HepG2 (cell line): ENCODE measurements around the gene STK11. TPM values are rescaled to one million over a fixed set of nuclear protein-coding genes. Genes with fewer than 3 reads are reported as not detected.

ENCODE experiments used
- CC2D1A ChIP-seq: sonication (generic); formaldehyde crosslinking; IDR thresholded peaks from 2 replicates; pipeline ENCODE4 v1.8.1; 2023; ENCODE audit warnings: mild to moderate bottlenecking, missing genetic modification reagents
- ERF ChIP-seq: IDR thresholded peaks from 2 replicates; pipeline ENCODE4 v1.6.1; 2018; ENCODE audit warnings: missing biosample characterization, missing genetic modification reagents
- ESRRA ChIP-seq: sonication (generic); formaldehyde crosslinking; IDR thresholded peaks from 2 replicates; pipeline ENCODE4 v1.5.1; 2020; ENCODE audit warnings: mild to moderate bottlenecking, low read depth, missing genetic modification reagents
- FOXC1 ChIP-seq: sonication (generic); formaldehyde crosslinking; IDR thresholded peaks from 2 replicates; pipeline ENCODE4 v1.8.0; 2022; ENCODE audit warnings: mild to moderate bottlenecking, missing genetic modification reagents, borderline replicate concordance
- NFE2L1 ChIP-seq: sonication (generic); formaldehyde crosslinking; IDR thresholded peaks from 2 replicates; pipeline ENCODE4 v1.4.0; 2020; ENCODE audit warnings: missing genetic modification reagents, mild to moderate bottlenecking, borderline replicate concordance
- NFIC ChIP-seq: IDR thresholded peaks from 2 replicates; pipeline ENCODE4 v1.6.1; 2012; ENCODE audit warnings: mild to moderate bottlenecking, low read length, inconsistent platforms
- SKI ChIP-seq: fragments of 450-650 bp; IDR thresholded peaks from one replicate; pipeline ENCODE4 v1.6.1; 2018; ENCODE audit warnings: mild to moderate bottlenecking; ENCODE audit not compliant: partially characterized antibody
- TCF7 ChIP-seq: sonication (generic); IDR thresholded peaks from 2 replicates; pipeline ENCODE4 v1.6.1; 2016; ENCODE audit warnings: antibody characterized with exemption, low read depth
- ZNF567 ChIP-seq: sonication (generic); formaldehyde crosslinking; IDR thresholded peaks from 2 replicates; pipeline ENCODE4 v1.8.1; 2023; ENCODE audit warnings: mild to moderate bottlenecking, missing genetic modification reagents, borderline replicate concordance
- ZNF746 ChIP-seq: sonication (generic); formaldehyde crosslinking; IDR thresholded peaks from 2 replicates; pipeline ENCODE4 v1.8.0; 2022; ENCODE audit warnings: mild to moderate bottlenecking, missing genetic modification reagents
- ZNF768 ChIP-seq: sonication (generic); formaldehyde crosslinking; IDR thresholded peaks from 2 replicates; pipeline ENCODE4 v1.4.0; 2020; ENCODE audit warnings: missing genetic modification reagents
- ZNF83 ChIP-seq: sonication (generic); formaldehyde crosslinking; IDR thresholded peaks from 2 replicates; pipeline ENCODE4 v1.4.0; 2020; ENCODE audit warnings: missing genetic modification reagents, mild to moderate bottlenecking, borderline replicate concordance
- polyA plus RNA-seq, 8 experiments: library from polyadenylated mRNA; depleted of rRNA in 3 of 8; stranded (reverse) in 7 of 8; unstranded in 1 of 8; fragments of >200 nt; fragmentation: Illumina TruSeq in 4 of 8; extraction: Trizol in 4 of 8; gene quantifications; 2 replicates each; pipeline versions ENCODE4 v1.2.1 to v1.2.3, GENCODE V29; 2011 to 2016; ENCODE audit warnings: low read depth in 4 of 8, missing spikeins in 1 of 8, mixed read lengths in 1 of 8; ENCODE audit not compliant: insufficient read depth in 1 of 8
- total RNA-seq, 5 experiments: library from RNA; depleted of rRNA; stranded (reverse); fragments of >200 nt; fragmentation: Illumina TruSeq; extraction: Trizol; gene quantifications; 2 replicates each; pipeline ENCODE4 v1.2.3, GENCODE V29; 2016; ENCODE audit warnings: low read depth in 1 of 5
- TF ChIP-seq, protein P1 (sequence below): IDR thresholded peaks from 2 replicates; pipeline ENCODE4 v1.6.1; 2018; ENCODE audit warnings: missing genetic modification reagents
- TF ChIP-seq, protein P2 (sequence below): sonication (generic); formaldehyde crosslinking; conservative IDR thresholded peaks from 2 replicates; pipeline ENCODE4 v1.4.0; 2020; ENCODE audit warnings: mild to moderate bottlenecking, missing genetic modification reagents, moderate library complexity
- TF ChIP-seq, protein P3 (sequence below): sonication (generic); formaldehyde crosslinking; IDR thresholded peaks from 2 replicates; pipeline ENCODE4 v1.5.1; 2020; ENCODE audit warnings: missing genetic modification reagents, mild to moderate bottlenecking, borderline replicate concordance
- TF ChIP-seq, protein P4 (sequence below): sonication (generic); formaldehyde crosslinking; IDR thresholded peaks from 2 replicates; pipeline ENCODE4 v1.4.0; 2020; ENCODE audit warnings: mild to moderate bottlenecking, missing genetic modification reagents

STK11 gene
- total and polyA plus RNA-seq, 2 of the 13 experiments (the other 11 are each of a cell fraction or from before 2014, with no cell fraction given), result 27.5 to 43.6 TPM

DNA sequence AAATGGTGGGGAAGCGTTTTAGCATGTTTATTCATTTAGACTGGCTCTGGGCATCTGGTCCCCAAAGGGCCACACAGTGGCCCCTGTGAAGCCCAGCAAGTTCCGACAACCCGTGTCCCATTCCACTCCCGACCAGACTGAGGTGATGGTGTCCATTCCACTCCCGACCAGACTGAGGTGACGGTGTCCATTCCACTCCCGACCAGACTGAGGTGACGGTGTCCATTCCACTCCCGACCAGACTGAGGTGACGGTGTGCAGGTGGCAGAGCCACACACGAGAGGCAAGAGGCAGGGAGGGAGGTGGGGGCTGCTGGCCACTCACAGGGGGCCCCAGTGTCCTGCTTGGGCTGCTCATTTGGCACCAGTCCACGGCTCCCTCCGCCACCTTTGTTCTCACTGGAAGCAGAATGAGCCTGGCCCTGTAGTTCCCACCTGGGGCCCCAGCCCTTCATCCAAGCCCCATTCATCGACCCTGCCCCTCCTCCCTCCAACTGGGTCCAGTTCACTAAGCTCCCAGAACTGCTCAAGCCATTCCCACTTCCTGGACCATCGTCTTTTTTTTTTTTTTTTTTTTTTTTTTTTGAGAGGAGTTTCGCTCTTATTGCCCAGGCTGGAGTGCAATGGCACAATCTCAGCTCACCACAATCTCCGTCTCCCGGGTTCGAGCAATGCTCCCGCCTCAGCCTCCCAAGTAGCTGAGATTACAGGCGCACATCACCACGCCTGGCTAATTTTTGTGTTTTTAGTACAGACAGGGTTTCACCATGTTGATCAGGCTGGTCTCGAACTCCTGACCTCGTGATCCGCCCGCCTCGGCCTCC lies 40.9 kb downstream of the STK11 start (continued):
- TF ChIP-seq ZNF746 (peak; percentile 63; the same call in 1 of the 2 replicates), ESRRA (peak; percentile 67), ZNF768 (CRISPR knock-in tag) (0 out of 2 replicates have a peak, but pooled peaks have one; percentile 7), ZNF567 (0 out of 2 replicates have a peak, but pooled peaks have one; percentile 62), FOXC1 (CRISPR knock-in tag) (peak; percentile 64; the same call in 1 of the 2 replicates), ERF (peak; percentile 17; the same call in 1 of the 2 replicates), ZNF83 (CRISPR knock-in tag) (peak; percentile 17; the same call in 1 of the 2 replicates), TCF7 (peak; percentile 16; the same call in 1 of the 2 replicates), CC2D1A (0 out of 2 replicates have a peak, but pooled peaks have one; percentile 47), NFE2L1 (CRISPR knock-in tag) (0 out of 2 replicates have a peak, but pooled peaks have one; percentile 24), SKI (peak; percentile 10), NFIC (peak; percentile 64; the same call in 1 of the 2 replicates)
- TF ChIP-seq, protein P1, sequence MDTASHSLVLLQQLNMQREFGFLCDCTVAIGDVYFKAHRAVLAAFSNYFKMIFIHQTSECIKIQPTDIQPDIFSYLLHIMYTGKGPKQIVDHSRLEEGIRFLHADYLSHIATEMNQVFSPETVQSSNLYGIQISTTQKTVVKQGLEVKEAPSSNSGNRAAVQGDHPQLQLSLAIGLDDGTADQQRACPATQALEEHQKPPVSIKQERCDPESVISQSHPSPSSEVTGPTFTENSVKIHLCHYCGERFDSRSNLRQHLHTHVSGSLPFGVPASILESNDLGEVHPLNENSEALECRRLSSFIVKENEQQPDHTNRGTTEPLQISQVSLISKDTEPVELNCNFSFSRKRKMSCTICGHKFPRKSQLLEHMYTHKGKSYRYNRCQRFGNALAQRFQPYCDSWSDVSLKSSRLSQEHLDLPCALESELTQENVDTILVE (CRISPR knock-in tag), result peak; percentile 57; the same call in 1 of the 2 replicates
- TF ChIP-seq, protein P2, sequence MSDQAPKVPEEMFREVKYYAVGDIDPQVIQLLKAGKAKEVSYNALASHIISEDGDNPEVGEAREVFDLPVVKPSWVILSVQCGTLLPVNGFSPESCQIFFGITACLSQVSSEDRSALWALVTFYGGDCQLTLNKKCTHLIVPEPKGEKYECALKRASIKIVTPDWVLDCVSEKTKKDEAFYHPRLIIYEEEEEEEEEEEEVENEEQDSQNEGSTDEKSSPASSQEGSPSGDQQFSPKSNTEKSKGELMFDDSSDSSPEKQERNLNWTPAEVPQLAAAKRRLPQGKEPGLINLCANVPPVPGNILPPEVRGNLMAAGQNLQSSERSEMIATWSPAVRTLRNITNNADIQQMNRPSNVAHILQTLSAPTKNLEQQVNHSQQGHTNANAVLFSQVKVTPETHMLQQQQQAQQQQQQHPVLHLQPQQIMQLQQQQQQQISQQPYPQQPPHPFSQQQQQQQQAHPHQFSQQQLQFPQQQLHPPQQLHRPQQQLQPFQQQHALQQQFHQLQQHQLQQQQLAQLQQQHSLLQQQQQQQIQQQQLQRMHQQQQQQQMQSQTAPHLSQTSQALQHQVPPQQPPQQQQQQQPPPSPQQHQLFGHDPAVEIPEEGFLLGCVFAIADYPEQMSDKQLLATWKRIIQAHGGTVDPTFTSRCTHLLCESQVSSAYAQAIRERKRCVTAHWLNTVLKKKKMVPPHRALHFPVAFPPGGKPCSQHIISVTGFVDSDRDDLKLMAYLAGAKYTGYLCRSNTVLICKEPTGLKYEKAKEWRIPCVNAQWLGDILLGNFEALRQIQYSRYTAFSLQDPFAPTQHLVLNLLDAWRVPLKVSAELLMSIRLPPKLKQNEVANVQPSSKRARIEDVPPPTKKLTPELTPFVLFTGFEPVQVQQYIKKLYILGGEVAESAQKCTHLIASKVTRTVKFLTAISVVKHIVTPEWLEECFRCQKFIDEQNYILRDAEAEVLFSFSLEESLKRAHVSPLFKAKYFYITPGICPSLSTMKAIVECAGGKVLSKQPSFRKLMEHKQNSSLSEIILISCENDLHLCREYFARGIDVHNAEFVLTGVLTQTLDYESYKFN (CRISPR knock-in tag), result peak; percentile 86
- TF ChIP-seq, protein P3, sequence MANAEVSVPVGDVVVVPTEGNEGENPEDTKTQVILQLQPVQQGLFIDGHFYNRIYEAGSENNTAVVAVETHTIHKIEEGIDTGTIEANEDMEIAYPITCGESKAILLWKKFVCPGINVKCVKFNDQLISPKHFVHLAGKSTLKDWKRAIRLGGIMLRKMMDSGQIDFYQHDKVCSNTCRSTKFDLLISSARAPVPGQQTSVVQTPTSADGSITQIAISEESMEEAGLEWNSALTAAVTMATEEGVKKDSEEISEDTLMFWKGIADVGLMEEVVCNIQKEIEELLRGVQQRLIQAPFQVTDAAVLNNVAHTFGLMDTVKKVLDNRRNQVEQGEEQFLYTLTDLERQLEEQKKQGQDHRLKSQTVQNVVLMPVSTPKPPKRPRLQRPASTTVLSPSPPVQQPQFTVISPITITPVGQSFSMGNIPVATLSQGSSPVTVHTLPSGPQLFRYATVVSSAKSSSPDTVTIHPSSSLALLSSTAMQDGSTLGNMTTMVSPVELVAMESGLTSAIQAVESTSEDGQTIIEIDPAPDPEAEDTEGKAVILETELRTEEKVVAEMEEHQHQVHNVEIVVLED (CRISPR knock-in tag), result peak; percentile 19; the same call in 1 of the 2 replicates
- TF ChIP-seq, protein P4, sequence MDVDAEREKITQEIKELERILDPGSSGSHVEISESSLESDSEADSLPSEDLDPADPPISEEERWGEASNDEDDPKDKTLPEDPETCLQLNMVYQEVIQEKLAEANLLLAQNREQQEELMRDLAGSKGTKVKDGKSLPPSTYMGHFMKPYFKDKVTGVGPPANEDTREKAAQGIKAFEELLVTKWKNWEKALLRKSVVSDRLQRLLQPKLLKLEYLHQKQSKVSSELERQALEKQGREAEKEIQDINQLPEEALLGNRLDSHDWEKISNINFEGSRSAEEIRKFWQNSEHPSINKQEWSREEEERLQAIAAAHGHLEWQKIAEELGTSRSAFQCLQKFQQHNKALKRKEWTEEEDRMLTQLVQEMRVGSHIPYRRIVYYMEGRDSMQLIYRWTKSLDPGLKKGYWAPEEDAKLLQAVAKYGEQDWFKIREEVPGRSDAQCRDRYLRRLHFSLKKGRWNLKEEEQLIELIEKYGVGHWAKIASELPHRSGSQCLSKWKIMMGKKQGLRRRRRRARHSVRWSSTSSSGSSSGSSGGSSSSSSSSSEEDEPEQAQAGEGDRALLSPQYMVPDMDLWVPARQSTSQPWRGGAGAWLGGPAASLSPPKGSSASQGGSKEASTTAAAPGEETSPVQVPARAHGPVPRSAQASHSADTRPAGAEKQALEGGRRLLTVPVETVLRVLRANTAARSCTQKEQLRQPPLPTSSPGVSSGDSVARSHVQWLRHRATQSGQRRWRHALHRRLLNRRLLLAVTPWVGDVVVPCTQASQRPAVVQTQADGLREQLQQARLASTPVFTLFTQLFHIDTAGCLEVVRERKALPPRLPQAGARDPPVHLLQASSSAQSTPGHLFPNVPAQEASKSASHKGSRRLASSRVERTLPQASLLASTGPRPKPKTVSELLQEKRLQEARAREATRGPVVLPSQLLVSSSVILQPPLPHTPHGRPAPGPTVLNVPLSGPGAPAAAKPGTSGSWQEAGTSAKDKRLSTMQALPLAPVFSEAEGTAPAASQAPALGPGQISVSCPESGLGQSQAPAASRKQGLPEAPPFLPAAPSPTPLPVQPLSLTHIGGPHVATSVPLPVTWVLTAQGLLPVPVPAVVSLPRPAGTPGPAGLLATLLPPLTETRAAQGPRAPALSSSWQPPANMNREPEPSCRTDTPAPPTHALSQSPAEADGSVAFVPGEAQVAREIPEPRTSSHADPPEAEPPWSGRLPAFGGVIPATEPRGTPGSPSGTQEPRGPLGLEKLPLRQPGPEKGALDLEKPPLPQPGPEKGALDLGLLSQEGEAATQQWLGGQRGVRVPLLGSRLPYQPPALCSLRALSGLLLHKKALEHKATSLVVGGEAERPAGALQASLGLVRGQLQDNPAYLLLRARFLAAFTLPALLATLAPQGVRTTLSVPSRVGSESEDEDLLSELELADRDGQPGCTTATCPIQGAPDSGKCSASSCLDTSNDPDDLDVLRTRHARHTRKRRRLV (CRISPR knock-in tag), result 0 out of 2 replicates have a peak, but pooled peaks have one; percentile 13
